Skin of body (tissue), 2 donors: ENCODE measurements around the gene KLK1. TPM values are rescaled to one million over a fixed set of nuclear protein-coding genes. Genes with fewer than 3 reads are reported as not detected.

Experiments used
- DNase-seq: peaks from one replicate; lab custom pipeline; 2025; lab: John Stamatoyannopoulos, UW
- total RNA-seq: library from RNA; depleted of rRNA; stranded (reverse); fragments of >200 nt; gene quantifications from one replicate; pipeline ENCODE4 v1.2.3, GENCODE V29; 2014

The KLK1 gene
- total RNA-seq, result 7.9 TPM

DNA sequence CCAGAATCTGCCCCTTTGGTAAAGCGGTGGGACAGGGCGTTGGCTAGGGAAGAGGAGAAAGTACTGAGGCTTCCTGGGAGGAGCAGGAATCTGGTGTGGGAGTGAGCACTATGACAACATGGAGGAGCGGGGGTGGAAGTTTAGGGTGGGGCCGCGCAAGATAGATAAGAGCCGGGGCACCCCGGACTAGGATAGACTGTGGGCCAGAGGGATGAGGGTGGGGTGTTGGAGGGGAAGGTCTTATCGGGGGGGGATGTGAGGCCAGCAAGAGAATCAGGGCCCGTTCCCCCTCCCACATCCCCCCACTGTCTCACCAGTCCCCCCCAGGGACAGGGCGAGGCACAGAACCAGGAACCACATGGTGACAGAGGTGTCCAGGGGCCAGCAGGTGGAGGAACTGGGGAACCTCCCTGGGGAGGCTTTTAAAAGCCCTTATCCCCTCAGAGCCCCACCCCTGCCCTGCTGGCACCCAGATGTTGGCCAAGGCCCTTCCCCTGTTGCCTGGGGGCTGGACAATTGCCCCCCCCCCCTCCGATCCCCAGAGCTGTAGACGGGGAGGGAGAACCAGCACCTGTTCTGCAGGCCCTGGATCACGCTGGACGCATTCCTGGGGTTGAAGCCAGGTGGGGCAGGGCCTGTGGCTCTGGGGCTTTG lies at the start of gene KLK1:
Gene KLK1, minus strand, starts transcription at position 399 of the 654 bp plus-strand sequence. Its CDS starts 39 bp downstream, at position 360.
- no peak for DNase-seq

GRCh38 chr19:50873056-50873455 lies 49.5 kb upstream of the KLK1 start, which contains the start of gene KLK2:
Gene KLK2, plus strand, starts transcription at chr19:50873439. Its CDS starts 35 bp downstream, at chr19:50873474.
- no peak for DNase-seq

- no peak for DNase-seq
These were observed 47.0 kb upstream of the KLK1 start for GRCh38 chr19:50870417-50871089.

GRCh38 chr19:50869479-50869878 lies 45.9 kb upstream of the KLK1 start:
- DNase-seq, result no peak

- DNase-seq, result no peak
These were observed 38.1 kb upstream of the KLK1 start for GRCh38 chr19:50861496-50862286.

DNA sequence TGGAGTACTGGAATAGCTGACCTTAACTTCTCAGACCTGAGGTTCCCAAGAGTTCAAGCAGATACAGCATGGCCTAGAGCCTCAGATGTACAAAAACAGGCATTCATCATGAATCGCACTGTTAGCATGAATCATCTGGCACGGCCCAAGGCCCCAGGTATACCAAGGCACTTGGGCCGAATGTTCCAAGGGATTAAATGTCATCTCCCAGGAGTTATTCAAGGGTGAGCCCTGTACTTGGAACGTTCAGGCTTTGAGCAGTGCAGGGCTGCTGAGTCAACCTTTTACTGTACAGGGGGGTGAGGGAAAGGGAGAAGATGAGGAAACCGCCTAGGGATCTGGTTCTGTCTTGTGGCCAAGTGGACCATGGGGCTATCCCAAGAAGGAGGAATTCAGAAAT lies 37.4 kb upstream of the KLK1 start:
- no peak for DNase-seq

DNA sequence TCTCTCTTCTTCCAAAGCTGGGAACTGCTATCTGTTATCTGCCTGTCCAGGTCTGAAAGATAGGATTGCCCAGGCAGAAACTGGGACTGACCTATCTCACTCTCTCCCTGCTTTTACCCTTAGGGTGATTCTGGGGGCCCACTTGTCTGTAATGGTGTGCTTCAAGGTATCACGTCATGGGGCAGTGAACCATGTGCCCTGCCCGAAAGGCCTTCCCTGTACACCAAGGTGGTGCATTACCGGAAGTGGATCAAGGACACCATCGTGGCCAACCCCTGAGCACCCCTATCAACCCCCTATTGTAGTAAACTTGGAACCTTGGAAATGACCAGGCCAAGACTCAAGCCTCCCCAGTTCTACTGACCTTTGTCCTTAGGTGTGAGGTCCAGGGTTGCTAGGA lies 36.3 kb upstream of the KLK1 start:
- no peak for DNase-seq

GRCh38 chr19:50858886-50859285 lies 35.3 kb upstream of the KLK1 start:
- no peak for DNase-seq

GRCh38 chr19:50857366-50857765 lies 33.8 kb upstream of the KLK1 start:
- no peak for DNase-seq

- DNase-seq, result no peak
These were observed 31.2 kb upstream of the KLK1 start, which contains the start of gene KLK3 for GRCh38 chr19:50854636-50855410. Gene KLK3, plus strand, starts transcription at chr19:50854915. Its CDS starts 41 bp downstream, at chr19:50854956.

- no peak for DNase-seq
These were observed 28.0 kb upstream of the KLK1 start for GRCh38 chr19:50851620-50852019.

- DNase-seq, result no peak
These were observed 27.2 kb upstream of the KLK1 start for GRCh38 chr19:50850738-50851137.

GRCh38 chr19:50844296-50844935 lies 20.8 kb upstream of the KLK1 start:
- no peak for DNase-seq

DNA sequence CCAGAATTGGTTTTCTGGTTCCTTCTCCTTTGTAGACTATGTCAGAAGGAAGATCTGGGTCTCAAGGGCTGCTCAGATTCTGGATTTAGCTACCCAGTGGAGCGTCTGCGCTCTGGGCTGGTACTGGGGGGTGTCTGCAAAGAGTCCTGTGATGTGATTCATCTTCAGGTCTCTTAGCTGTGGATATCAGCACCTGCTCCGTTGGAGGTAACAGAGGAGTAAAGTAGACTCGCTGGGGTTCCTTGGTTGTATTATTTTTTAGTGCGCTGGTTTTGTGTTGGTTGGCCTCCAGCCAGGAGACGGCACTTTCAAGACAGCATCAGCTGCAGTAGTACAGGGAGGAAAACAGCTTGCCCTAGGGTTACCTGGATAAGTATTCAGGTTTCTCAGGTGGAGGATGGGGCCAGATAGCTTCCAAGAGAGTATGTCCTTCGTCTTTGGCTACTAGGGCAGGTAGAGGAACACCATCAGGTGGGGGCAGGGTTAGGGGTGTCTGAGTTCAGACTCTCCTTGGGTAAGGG lies 20.2 kb upstream of the KLK1 start:
- DNase-seq, result no peak

- no peak for DNase-seq
These were observed 19.6 kb upstream of the KLK1 start for GRCh38 chr19:50843205-50843604.

DNA sequence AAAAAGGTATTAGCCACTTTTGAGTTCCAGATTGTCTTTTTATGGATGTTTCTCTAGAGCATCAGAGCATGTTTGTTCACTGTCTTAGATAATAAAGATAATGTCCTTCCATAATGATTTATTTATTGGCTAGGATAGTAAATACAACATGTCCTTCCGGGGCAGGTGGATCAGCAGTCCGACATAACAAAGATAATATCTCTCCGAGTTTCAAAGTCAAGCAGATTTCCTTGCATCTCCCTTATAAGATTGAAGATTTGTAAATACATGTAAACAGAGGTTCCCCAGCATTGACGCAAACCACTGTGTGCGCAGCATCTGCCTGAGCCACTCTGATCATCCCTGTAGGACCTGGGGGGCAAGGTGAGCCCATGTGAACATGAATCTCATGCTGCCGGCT lies 18.5 kb upstream of the KLK1 start:
- no peak for DNase-seq

- DNase-seq, result no peak
These were observed 16.4 kb upstream of the KLK1 start for GRCh38 chr19:50839712-50840655.

DNA sequence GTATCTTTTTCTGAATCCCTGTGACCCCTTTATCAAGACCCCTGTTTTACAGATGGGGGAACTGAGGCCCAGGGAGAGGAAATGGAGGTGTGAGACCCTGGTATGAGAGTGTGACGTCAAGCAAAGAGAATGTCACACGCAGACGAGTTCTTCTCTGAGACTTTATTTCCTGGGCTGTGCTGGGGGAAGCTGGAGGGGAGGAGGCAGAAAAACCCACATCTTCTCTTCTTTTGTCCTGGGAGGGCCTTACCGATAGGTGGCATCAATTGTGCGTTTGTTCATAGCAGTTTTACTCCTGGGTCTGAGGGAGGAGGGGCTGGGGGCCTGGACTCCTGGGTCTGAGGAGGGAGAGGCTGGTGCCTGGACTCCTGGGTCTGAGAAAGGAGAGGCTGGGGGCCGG lies 14.7 kb upstream of the KLK1 start:
- no peak for DNase-seq

DNA sequence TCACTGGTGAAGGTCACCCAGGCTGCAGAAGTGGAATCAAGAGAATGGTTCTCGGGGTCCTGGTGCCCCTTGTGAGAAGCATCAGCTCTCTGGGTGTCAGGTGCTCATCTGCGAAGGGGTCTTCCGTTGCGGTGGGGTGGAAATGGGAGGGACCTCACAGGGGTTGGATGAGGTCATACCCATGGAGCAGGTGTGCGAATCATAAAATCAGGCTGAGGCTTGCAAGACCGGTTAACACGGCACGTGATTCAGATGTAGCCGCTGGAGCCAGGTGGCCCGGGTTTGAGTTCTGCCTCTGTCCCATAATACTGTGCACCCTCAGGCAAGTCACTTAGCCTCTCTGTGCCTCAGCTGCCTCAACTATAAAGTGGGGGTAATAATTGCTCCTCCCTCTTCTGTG lies 13.7 kb upstream of the KLK1 start:
- DNase-seq, result no peak
